SIG-M5 treated with dmso at 0.1 percent for 504 hours (cell line): ENCODE data around the gene ANGEL2.
"Not testable (repeated sequence)": the region's sequence is repeated elsewhere in the genome, so short reads cannot be mapped to it uniquely, and the experiment has no call there.

Source experiments
- DNase-seq: peaks from one replicate; lab custom pipeline; 2025; ENCODE audit not compliant: unreplicated experiment; lab: John Stamatoyannopoulos, UW

ANGEL2 gene, protein sequence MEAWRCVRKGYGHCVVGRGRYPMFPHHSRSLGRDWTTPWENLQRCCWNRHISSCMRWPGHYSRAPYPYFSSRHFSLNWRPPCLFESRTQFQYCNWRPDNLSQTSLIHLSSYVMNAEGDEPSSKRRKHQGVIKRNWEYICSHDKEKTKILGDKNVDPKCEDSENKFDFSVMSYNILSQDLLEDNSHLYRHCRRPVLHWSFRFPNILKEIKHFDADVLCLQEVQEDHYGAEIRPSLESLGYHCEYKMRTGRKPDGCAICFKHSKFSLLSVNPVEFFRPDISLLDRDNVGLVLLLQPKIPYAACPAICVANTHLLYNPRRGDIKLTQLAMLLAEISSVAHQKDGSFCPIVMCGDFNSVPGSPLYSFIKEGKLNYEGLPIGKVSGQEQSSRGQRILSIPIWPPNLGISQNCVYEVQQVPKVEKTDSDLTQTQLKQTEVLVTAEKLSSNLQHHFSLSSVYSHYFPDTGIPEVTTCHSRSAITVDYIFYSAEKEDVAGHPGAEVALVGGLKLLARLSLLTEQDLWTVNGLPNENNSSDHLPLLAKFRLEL

DNA sequence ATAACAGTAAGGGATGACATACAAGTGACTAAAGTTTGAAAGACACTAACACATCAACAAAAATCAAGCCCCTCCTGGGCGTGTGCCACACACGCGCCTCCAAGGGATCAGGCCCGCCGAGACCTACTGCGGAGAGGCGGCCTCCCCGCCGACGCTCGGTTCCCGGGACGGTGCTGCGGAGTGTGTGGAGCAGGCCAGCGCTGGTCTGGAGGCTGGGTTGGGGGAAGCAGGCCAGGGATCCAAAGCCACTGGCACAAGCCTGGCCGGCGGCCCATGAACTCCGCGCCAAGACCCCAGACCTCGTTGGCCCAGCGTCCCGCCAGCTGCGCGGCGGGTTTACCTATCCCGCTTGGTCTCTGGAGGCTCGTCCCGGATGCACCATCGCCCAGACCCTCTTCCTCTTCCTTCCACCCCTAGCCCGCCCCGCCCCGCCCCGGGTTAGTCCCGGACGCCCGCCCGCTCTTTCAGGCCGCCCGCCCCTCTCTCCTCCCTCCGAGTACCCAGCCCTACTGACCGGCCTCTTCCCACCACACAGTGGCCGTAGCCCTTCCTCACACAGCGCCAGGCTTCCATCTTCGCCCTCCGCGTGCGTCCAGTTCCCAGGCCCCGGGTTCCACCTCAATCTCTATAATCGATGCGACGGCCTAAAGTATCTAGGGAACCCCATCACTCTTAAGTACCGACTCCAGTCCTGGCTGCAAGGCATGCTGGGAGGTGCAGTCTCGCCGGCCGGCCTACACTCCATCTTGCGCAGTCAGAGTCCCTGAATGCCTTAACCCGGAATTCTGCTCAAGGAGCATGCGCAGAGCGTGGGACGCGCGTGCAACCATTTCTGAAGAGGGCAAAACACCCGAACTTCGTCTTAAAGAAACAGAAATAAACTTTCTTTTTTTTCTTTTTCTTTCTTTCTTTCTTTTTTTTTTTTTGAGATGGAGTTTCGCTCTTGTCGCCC lies at the start of gene ANGEL2:
Gene ANGEL2, minus strand, starts transcription at position 769 of the 952 bp plus-strand sequence. Its CDS starts 196 bp downstream, at position 573.
- DNase-seq: peak; percentile 98

DNA sequence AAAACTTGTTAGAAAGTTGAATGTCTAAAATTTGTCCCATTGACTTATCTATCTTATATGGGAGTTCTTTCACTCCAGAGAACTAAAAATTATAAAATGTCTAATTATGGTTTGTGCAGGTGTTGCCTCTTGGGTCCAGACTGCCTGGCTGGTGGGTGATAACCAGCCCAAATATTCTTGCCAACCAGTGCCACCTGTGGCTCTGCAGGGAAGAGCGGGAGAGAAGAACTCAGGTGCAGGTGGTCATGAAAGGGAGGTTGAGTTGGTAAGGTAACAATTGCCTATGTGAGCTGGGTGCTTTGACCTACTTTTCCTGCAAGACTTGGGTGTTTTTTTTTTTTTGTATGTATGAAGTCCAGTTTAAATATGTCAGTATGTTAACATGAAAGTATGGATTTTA lies 45.6 kb upstream of the ANGEL2 start:
- DNase-seq: no peak

DNA sequence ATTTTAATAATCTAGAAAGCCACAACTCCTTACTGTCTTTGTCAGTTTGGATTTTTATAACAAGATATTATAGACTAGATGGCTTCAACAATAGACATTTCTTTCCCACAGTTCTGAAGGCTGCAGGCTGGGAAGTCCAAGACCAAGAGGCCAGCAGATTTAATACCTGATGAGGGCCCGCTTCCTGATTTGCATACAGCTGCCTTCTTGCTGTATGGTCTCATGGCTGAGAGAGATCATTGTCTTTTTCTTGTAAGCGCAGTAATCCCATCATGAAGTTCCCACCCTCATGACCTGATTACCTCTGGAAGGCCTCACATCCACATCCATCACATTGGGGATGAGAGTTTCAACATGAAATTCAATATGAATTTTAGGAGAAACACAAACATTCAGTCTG lies 45.2 kb upstream of the ANGEL2 start:
- DNase-seq: no peak

DNA sequence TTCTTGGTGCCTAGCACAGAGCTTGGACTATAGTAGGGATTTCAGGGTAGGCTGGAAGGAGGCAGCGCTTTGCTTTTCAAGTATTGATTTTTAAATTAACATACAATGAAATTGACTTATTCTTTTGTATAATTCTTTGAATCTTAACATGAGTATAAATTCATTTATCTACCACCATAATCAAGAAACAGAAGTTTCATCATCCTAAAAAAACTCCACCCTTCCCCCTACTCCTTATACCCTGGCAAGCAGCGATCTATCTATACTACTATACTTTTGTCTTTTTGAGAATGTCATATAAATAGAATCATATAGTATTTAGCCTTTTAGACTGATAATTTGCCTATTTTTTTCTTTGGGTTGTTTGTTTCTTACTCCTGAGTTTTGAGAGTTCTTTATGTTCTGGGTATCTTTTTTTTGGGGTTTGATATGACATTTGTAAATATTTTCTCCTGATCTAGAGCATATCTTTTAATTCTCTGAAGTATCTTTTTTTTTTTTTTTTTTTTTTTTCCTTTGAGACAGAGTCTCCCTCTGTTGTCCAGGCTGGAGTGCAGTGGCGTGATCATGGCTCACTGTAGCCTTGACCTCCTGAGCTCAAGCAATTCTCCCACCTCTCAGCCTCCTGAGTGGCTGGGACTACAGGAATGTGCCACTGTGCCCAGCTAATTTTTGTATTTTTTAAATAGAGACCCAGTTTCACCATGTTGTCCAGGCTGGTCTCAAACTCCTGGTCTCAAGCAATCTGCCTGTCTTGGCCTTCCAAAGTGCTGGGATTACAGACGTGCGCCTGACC lies 41.8 kb upstream of the ANGEL2 start:
- no peak for DNase-seq

DNA sequence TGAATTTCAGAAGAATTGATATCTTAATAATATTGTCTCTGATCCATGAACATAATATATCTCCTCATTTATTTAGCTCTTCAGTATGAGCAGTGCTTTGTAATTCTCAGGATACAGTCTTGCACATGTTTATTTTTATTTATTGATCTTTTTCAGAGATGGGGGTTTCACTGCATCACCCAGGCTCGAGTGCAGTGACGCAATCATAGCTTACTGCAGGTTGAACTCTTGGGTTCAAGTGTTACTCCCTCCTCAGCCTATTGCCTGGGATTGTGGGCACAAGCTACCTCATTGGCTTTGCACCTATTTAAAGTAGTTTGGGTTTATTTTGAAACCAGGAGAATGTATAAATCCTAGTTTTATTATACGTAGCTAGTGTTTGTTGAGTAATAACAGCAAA lies 40.1 kb upstream of the ANGEL2 start:
- no peak for DNase-seq

DNA sequence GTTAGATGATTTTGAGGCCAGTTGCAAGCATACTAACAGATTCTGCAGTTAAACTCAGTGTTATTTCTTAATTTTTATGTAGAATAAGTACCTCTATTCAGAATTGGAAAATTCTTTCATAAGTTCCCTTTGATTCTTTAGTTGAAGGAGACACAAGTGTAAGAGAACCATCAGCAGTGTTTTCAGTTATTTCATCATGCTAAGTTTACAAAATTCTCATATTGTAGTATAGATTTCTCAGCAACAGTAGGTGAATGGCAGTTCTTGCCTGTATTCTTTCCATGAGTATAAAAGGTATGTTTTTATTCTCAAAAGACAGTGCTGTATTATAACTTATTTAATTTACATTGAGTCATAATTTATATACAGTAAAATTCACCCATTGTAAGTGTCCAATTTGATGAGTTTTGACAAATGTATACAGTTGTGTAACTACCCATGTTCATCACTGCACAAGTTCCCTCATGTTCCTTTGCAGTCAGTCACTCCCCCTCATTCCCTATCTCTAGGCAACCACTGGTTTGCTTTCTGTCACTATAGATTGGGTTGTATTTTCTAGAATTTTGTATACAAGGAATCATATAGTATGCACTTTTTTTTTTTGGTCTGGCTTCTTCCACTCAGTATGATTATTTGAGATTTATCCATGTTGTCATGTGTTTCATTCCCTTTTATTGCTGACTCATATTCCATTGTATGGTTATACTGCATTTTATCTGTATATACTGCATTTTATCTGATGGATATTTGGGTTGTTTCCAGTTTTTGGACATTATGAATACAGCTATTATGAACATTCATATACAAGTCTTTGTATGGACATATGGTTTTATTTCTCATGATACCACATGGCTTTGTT lies 39.3 kb upstream of the ANGEL2 start:
- DNase-seq: peak; percentile 61

DNA sequence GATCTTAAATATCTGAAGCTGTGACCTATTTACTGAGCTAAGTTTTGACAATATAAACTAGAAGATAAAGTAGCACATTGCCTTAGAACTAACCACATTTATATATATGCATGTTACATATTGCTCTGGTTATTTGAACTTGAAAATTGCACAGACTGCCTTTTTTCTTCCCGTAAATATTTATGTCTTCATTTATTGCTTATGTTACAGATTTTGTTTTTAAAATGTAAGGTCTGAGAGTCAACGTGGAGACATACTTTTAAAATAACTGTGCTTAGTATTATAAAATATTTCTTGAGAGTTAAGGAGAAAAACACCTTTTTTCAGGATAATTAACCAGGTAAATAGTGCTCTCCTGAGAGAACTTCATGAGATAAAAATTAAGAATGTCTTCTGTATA lies 38.5 kb upstream of the ANGEL2 start:
- DNase-seq: no peak

DNA sequence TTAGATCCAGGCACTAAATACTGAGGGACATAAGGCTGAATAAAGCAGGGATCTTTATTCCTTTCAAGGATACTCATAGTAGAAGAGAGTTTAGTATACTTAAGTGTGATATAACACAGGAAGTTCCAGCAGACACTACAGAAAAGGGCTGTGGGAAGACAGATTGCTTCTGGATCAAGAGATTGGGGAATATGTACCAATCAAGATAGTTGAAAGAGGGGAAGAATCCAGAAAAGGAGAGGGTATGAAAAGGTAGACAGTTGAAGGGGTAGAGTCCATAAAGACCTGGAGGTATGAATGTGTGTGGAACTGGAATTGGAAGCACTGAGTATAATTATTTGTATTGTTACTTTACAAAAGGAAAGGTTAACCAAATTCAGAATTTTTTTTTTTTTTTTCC lies 37.8 kb upstream of the ANGEL2 start:
- no peak for DNase-seq

DNA sequence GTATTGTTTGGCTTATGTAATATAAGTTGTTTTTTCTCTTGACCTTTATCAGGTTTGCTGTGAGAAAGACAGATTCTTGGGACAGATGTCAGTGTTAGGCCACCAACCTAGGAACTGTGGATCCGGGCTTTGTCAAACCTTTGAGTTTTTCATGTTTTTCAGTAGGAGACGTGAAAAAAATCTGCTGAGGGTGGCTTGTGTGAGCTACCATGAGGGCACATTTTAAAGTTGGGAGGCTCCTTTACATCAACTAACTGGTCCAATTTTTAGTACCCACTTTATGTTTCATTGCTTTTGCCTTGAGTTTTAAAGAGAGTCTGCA lies 36.2 kb upstream of the ANGEL2 start:
- DNase-seq: no peak

DNA sequence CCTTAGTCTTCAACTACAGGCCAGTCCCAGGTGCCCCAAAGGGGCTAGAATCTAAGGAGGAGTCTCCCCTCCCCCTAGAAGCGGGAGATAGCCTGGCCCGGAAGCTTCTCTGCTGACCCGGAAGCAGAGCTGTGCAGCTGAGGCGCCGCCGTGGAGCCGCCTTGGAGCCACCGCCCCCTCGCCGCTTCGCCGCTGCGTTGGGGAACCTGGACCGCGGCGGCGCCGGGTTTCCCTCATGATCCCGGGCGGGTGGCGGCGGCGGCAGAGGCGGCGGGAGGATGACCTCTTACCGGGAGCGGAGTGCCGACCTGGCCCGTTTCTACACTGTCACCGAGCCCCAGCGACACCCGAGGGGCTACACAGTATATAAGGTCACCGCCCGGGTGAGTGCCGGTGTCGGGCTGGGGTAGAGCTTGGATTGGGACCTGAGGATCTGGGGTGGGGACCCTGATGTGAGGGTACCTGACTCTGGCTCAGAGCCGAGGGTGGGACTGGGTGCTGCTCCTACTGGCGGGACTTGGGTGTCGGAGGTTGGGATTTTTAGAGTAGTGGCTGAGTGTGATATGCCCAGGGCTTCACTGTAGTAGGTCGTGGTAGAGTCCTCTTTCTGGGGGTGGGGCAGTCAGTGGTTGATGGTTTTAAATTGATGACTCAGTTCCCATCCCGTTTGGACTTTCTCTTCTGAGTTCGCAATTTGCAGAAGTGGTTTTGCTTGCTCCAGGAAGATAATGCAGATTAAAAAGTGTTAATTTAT lies 35.6 kb upstream of the ANGEL2 start, which contains the start of gene RPS6KC1:
Gene RPS6KC1, plus strand, starts transcription at position 115 of the 754 bp plus-strand sequence. Its CDS starts 164 bp downstream, at position 279.
- peak; percentile 96 for DNase-seq

DNA sequence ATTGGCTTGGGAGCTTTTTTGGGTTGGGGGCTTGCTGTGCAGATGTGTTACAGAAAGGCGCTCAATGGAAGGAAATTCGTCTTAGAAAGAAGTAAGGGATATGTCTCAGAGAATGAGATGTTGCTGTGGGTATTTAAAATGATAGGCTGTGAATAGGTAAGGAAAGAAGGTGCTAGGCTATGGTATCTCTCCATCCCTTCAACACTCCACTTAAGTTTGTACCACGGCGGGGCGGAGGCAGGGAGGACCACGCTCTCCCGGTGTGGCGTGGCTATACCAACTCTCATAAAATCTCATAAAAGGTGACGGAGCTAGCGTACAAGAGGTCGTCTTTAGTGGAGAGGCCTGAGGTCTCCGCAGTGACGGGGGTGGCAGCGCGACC lies 35.1 kb upstream of the ANGEL2 start:
- DNase-seq: no peak

DNA sequence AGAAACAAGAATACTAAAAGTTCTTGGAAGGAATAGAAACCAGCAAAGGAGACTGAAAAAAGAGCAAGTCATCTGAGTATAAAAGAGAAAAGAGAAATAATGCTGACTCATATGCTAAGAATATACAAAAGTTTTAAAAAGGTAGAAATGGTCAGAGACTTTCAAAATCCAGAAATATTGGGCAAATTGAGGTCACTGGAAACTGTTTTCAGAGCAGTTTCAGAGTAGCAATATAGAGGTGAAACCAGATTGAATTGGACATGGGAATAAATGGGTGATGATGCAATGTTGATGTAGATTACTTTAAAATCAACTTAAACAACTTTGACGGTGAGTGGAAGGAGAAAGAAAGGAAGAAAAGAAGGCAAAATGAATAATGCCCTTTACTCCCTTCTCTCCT lies 33.6 kb upstream of the ANGEL2 start:
- DNase-seq: peak; percentile 72

DNA sequence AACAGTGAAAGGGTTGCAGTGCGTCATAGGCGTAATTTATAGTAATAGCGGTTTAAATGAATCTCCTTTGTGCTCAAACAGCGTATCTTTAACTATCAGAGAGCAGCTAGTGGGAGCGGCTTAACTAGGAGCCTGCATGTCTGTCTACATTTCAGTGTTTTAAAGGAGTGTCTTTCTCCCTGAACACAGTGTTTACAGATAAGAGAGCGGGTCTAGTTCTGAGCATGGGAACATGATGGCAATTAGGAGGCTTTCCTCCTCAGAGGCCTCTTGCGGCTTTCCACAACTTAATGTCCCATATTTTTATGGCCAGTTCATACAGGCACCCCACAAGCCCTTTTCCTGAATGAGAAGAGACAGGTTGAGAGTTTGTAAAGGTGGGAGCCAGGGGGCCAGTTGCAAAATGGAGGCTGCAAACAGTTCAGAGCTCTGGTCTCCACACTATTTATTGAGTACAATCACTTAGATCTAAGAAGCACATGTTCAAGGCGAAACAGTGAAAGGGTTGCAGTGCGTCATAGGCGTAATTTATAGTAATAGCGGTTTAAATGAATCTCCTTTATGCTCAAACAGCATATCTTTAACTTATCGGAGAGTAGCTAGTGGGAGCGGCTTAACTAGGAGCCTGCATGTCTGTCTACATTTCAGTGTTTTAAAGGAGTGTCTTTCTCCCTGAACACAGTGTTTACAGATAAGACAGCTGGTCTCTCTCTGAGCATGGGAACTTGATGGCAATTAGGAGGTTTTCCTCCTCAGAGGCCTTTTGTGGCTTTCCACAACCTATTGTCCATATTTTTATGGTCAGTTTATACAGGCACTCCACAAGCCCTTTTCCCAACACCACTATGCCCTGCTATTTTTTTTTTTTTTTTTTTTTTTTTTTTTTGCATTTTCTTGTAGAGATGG lies 29.9 kb upstream of the ANGEL2 start:
- not testable (repeated sequence) for DNase-seq

DNA sequence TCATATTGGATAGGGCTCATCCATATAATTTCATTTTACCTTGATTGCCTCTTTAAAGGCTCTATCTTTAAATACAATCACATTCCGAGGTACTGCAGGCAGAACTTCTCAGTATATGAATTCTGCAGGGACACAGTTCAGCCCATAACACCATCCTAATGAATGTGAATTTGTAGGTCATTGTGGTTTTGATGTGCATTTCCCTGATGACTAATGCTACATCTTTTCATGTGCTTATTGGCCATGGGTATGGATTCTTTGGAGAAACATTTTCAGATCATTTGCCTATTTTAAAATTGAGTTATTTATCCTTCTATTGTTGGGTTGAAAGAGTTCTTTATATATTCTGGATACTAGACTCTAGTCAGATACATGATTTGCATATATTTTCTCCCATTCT lies 25.8 kb upstream of the ANGEL2 start:
- DNase-seq: no peak

DNA sequence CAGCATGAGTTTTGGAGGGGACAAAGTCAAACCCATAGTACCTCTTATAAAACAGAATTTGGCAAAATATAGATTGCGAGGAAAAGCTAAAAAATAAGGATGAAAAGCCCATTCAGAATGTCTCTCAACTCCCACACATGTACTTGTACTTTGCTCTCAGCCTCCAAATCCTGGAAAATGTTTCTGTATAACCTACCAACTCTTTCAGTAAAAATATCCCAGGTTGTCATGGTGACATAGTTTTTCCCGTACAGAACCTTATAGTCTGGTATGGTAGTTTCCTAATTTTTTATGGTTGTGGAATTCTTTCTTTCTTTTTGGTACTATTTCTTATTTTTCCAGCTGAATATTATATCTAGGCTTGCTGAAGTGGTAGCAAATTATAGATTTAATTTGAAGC lies 19.9 kb upstream of the ANGEL2 start:
- DNase-seq: no peak

DNA sequence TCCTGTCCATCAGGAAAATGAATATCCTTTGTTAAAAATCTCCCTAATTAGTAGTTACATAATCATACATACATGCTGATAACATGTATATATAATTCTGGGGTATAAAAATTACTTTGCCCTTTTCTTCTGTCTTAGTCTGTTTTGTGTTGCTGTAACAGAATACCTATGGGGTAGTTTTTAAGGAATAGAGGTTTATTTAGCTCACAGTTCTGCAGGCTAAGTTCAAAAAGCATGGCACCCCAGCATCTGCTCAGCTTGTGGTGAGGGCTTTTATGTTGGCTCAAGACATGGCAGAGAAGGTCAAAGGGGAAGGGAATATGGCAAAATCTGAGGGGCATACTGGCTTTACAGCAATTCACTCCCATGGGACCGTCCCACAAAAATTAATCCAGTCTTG lies 19.0 kb upstream of the ANGEL2 start:
- DNase-seq: no peak

DNA sequence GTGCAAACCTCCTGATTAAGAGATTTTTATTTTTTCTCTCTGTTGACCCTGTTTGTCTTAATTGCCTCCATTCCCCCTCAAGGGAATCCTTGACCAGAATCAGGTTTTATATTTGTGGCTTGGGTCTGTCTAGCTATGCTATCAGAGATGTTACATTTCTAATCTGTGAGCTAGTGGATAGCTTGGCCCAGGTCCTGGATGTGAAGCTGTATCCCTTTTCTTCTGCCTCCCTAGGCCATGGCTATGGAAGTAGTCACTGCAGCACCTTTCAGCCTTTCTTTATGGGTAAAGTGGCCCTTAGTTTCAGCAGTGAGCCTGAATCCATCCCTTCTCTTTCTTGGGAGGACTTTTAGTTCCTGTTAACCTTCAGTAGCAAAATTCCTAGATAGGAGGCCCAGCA lies 17.0 kb upstream of the ANGEL2 start:
- DNase-seq: no peak

DNA sequence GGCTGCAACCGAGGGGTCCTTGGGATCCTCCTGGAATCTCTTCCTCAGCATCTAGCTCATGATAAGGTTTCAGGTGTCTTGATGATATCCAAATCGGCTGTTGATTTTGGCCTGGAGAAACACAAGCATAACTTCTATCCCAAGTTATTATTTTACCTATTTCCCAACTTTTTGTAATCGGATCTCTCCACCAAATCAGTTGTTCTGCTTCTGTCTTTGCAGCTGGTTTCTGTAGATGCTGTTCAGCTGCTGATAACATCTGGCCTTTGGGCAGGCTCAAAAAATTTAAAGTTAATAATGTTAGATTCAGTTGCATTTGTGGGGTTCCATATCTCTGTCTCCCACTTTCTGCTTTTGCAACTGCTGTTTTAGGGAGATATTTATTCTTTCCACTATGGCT lies 11.4 kb upstream of the ANGEL2 start:
- DNase-seq: not testable (repeated sequence)
